GM19438 (cell line): ENCODE results near the gene AURKB.
"Not testable (repeated sequence)": the region's sequence is repeated elsewhere in the genome, so short reads cannot be mapped to it uniquely, and the experiment has no call there.

Source experiments
- ATAC-seq: cut with Tn5 transposase; IDR thresholded peaks from one replicate; pipeline ENCODE4 v1.9.1; 2021; ENCODE audit warnings: low read depth; ENCODE audit not compliant: unreplicated experiment

AURKB gene

DNA sequence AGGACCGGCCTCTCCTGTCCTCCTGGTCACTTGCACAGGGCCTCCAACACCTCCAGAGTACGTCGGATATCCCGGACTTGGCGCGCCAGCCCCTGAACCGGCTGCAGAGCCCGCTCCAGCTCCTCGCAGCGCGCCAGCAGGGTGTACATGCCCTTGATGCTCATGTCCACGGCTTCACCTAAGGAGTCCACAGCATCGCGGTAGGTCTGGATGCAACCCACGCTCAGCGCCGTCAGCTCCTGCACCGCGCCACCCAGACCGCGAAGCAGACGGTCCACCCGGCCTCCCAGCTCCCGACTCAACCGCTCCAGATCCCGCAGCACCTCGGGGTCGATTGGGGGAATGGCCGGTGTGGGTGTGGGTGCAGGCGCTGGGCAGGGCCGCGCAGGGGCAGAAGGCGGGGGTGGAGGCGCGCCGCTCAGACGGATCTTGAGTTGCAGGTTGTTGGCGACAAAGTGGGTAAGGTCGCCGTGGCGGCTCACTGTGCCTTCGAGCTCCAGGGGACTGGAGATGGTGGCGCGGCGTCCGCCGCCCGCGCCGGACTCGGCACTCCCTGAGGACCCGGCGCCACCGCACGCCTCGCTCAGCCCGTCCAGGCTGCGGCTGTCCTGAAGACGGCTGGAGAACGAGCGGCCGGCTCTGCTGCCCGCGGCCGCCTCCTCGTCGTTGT is 21.2 kb downstream of the AURKB start:
- ATAC-seq: no peak

- ATAC-seq: no peak
Measured at GRCh38 chr17:8188263-8188839, 22.0 kb downstream of the AURKB start.

DNA sequence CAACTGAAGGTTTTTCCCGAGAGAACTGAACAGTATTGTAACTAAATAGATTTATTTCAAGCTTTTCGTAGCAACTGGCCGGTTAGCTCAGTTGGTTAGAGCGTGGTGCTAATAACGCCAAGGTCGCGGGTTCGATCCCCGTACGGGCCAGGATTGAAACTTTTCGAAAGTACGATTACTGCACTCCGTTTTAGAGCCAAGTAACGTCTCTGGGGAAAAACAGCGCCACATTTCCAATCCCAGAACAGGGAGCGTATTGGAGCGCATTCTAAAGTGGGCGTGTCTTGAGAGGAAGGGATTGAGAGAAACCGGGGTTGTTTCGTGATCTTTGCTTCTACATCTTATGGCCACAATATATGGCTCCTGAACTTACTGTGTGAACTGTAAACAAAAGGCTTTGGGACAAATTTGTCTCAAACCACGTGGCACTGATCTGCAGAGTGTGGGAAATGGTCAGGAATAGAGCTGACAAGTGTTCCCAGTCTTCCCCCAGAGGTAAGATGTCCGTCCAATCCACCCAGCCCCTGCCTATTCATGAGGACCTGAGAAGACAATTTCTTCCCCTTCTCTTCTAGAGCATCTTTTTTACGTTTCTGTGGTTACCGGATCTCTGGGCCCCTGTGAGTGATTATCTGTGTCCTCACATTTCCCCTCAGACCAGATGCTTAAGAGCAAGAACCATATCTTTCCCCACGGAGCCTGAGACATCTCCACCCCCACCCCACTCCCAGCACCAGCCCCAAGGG is 22.7 kb downstream of the AURKB start:
- peak; percentile 22 for ATAC-seq

DNA sequence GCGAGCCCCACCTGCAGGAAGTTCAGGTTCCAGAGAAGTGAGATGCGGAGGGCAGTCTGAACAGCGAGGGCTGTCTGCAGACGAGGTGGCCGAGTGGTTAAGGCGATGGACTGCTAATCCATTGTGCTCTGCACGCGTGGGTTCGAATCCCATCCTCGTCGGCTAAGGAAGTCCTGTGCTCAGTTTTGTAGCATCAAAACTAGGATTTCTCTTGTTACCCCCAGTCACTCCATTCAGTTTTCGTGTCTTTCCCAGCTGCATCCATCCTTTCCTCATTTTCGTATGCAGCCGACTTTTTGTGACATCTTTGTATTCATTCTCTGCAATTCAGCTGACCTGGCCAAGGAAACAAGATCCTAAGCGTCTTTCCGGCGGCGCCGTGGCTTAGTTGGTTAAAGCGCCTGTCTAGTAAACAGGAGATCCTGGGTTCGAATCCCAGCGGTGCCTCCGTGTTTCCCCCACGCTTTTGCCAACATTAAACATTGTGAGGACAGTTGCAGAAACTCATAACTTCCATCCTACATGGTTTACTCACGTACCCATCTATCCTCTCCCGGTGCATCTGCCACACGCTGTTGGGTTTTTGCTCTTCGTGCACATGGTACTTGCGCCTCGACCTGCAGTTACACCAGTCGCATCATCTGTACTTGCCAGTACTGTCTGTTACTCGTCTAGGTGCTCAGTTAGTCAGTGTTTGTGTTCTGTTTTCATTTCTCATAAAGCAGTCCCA is 23.4 kb downstream of the AURKB start:
- peak; percentile 9 for ATAC-seq

GRCh38 chr17:8186446-8186786 is 24.0 kb downstream of the AURKB start:
- no peak for ATAC-seq

DNA sequence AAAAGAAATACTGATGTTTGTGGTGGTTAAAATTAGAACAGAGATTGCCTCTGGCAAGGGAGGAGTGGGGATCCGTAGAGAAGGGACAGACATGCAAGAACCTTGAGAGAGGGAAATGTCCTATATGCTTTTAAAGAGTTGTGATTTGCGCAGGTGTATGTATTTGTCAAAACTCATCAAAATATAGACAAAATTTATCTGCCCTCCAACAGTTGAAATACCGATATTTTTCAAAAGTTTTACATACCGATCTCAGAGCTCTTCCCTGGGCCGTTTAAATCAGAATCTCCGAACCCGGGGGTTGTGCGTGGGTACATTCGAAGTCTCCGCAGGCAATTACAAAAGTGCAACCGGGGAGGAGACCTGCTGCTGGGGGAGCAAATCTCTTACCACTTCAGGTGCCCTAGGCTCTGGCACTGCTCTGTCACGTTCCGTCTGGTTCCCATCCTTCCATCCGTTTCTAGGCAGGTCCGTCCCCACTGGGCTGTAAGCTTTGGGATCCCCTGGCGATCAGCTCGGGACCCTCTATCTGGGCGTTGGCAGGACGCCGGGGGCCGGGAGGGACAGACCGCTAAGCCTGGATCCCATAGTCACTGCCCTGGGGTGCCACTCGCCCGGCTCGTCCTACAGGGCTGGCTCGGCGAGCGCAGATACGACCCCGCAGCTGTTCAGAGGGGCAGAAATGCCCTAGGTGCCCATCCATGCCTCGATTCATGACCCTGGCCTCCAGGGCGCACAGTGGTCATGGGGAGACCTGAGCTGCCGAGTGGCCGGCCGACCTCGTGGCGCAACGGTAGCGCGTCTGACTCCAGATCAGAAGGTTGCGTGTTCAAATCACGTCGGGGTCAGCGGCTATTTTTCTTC is 24.6 kb downstream of the AURKB start:
- ATAC-seq: no peak

- no peak for ATAC-seq
Measured at GRCh38 chr17:8176998-8177731, 33.2 kb downstream of the AURKB start.

DNA sequence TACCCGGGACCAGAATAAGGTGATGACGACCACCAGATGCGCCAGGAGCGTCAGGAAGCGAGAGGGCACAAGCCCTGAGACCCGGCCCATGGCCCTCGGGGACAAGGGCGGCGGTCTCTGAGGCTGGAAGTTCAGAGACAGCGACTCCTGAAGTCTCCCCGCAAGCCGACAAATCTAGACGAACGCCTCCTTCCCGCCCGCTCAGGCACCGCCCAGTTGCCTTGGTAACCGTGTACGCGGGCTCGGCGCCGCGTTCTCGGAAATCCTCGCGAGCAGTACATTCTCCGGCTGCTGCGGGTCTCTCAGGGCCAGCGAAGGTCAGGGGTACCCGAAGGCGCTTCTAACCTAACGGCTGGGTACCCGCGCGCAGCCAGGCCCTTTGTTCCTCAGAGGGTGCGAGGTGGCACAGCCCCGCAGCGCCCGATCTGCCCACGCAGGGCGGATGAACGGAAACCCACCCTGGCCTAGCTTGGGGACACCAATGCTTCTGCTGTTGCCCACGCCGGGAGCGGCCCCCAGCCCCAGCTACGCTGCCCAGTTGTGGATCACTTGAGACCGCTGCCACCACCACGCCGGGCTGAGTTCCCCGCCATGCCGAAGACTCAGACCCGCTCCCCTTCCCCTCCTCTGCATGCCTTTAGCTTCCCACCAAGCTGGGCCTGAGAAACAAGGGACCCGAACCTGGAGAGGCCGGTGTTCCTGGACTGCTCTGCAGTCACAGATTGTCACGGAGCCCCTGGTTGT is 34.0 kb downstream of the AURKB start, which contains the start of gene TMEM107:
TSS of gene TMEM107 (minus strand) at position 184 of the 744 bp plus-strand sequence. CDS start at position 90, 94 bp downstream.
- peak; percentile 57 for ATAC-seq

DNA sequence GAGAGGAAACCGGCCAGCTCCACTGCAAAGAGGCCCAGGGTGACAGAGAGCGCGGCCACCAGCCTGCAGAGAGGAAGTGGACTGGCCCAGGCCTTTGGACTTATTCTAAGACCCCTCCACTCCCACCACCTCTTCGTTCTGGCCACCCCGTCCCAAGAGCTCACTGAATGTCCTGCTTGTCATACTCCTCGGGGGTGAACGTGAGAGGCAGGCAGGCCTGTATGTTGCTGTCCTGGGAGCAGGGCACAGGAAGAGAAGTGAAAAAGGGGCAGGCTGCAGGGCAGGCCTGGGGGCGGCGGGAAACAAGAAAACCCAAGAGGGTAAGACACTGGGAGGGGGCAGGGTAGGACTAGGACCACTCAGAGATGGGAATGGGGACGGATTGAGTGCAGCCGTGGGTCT is 34.6 kb downstream of the AURKB start:
- peak; percentile 13 for ATAC-seq

GRCh38 chr17:8173871-8174322 is 36.5 kb downstream of the AURKB start:
- no peak for ATAC-seq

- peak; percentile 60 for ATAC-seq
Measured at GRCh38 chr17:8173056-8173870, 37.1 kb downstream of the AURKB start.

- not testable (repeated sequence) for ATAC-seq
Measured at GRCh38 chr17:8170186-8170585, 40.2 kb downstream of the AURKB start.

DNA sequence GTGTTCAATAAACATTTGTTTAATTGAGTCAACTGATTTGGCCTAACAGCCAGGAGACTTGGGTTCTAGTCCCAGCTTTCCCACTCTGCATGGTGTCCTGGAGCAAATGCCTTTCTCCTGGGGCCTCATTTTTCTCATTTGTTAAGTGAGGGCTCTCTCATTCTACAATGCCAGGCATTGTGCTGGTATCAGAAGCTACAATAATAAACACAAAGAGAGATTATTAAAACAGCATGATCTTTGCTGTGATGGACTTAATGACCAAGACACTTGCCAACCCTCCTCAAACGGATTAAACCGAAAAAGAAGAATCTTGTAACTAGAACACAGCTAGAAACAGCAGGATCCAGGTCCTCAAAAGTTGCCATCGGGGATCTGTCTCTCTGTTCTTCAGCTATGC is 42.8 kb downstream of the AURKB start:
- no peak for ATAC-seq

GRCh38 chr17:8166731-8167130 is 43.6 kb downstream of the AURKB start:
- no peak for ATAC-seq

GRCh38 chr17:8164815-8165131 is 45.6 kb downstream of the AURKB start:
- no peak for ATAC-seq

- ATAC-seq: no peak
Measured at GRCh38 chr17:8163978-8164814, 46.2 kb downstream of the AURKB start.
